Body of pancreas (tissue), 4 donors: ENCODE measurements around the gene CEP170.
"Not testable (repeated sequence)": the region's sequence is repeated elsewhere in the genome, so short reads cannot be mapped to it uniquely, and the experiment has no call there.

Source experiments
- CTCF ChIP-seq, 7 experiments: fragments of 450-650 bp in 4 of 7; fragments of 200-600 bp in 3 of 7; sonication (generic) in 3 of 7; IDR thresholded peaks; one replicate each; pipeline ENCODE4 v1.5.1; 2016 to 2019; ENCODE audit warnings: antibody characterized with exemption in 7 of 7
- POLR2A ChIP-seq, 3 donors: fragments of 450-650 bp; IDR thresholded peaks; one replicate each; pipeline ENCODE4 v1.6.1; 2016; ENCODE audit warnings: antibody characterized with exemption in 3 of 3, mild to moderate bottlenecking in 2 of 3

DNA sequence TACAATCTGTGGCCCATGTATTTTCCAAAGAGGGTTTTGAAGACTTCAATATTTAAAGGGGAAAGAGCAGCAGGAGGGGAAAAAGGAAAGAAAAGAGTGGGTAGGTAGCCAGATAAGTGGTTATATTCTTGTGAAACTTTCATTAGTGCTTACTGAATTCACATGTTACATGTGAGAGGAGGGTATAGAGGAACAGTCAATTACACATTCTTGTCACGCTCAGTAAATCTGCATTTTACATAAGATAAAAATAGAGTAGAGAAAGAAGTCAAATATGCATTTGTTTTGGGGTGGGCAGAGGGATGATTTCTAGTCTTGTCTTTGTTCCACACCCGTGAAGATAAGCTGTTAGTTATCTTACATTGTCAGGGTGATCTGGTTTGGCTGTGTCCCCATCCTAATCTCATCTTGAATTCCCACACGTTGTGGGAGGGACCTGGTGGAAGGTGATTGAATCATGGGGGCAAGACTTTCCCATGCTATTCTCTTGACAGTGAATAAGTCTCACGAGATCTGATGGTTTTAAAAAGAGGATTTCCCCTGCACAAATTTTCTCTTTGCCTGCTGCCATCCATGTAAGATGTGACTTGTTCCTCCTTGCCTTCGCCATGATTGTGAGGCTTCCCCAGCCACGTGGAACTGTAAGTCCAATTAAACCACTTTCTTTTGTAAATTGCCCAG, 149.3 kb downstream of the CEP170 start:
- TF ChIP-seq CTCF, POLR2A (IDR thresholded peaks at IDR 0.05): not testable (repeated sequence)
